H9 (cell line): ENCODE results near the gene SPECC1. TPM values are rescaled to one million over a fixed set of nuclear protein-coding genes. Genes with fewer than 3 reads are reported as not detected.

Source experiments
- DNase-seq: peaks from one replicate; pipeline ENCODE4 v3.0.0-alpha.2; 2017
- H2AFZ ChIP-seq: one replicate; pipeline ENCODE4 v1.6.1; 2013; ENCODE audit warnings: mild to moderate bottlenecking, low read length, control low read depth, moderate library complexity
- H2AK5ac ChIP-seq: 2 replicates; pipeline ENCODE4 v1.6.1; 2013; ENCODE audit warnings: low read length, control low read depth, mixed read lengths; ENCODE audit not compliant: insufficient read length
- H2BK120ac ChIP-seq: one replicate; pipeline ENCODE4 v1.6.1; 2013; ENCODE audit warnings: low read depth, mild to moderate bottlenecking, low read length, control low read depth, inconsistent platforms; ENCODE audit not compliant: poor library complexity, severe bottlenecking
- H2BK12ac ChIP-seq: 2 replicates; pipeline ENCODE4 v1.6.1; 2013; ENCODE audit warnings: low read length, control low read depth, mixed read lengths, low read depth; ENCODE audit not compliant: insufficient read length
- H2BK15ac ChIP-seq: 2 replicates; pipeline ENCODE4 v1.6.1; 2013; ENCODE audit warnings: low read depth, low read length, control low read depth
- H2BK20ac ChIP-seq: one replicate; pipeline ENCODE4 v1.6.1; 2013; ENCODE audit warnings: low read depth, mild to moderate bottlenecking, low read length, control low read depth, inconsistent platforms; ENCODE audit not compliant: poor library complexity, severe bottlenecking
- H2BK5ac ChIP-seq: 2 replicates; pipeline ENCODE4 v1.6.1; 2013; ENCODE audit warnings: low read length, control low read depth, mixed read lengths; ENCODE audit not compliant: insufficient read length
- H3K14ac ChIP-seq: 2 replicates; pipeline ENCODE4 v1.6.1; 2013; ENCODE audit warnings: low read length, control low read depth; ENCODE audit not compliant: insufficient read depth
- H3K18ac ChIP-seq: 2 replicates; pipeline ENCODE4 v1.6.1; 2013; ENCODE audit warnings: low read depth, mild to moderate bottlenecking, mixed read lengths, low read length, control low read depth; ENCODE audit not compliant: insufficient read length
- H3K23ac ChIP-seq: 2 replicates; pipeline ENCODE4 v1.6.1; 2013; ENCODE audit warnings: low read length, control low read depth, mixed read lengths, low read depth; ENCODE audit not compliant: insufficient read length
- H3K23me2 ChIP-seq: 2 replicates; pipeline ENCODE4 v1.6.1; 2013; ENCODE audit warnings: low read depth, mild to moderate bottlenecking, mixed read lengths, low read length, control low read depth; ENCODE audit not compliant: insufficient read length, poor library complexity, severe bottlenecking
- H3K27ac ChIP-seq: 2 replicates; pipeline ENCODE4 v1.5.1; 2013; ENCODE audit warnings: low read length, control low read depth, mixed read lengths, low read depth; ENCODE audit not compliant: insufficient read length
- H3K27me3 ChIP-seq: 2 replicates; pipeline ENCODE4 v1.6.1; 2013; ENCODE audit warnings: low read length, control low read depth, inconsistent platforms; ENCODE audit not compliant: insufficient read depth
- H3K4ac ChIP-seq: 2 replicates; pipeline ENCODE4 v1.6.1; 2013; ENCODE audit warnings: low read depth, mild to moderate bottlenecking, control low read depth, inconsistent platforms, low read length, moderate library complexity
- H3K4me1 ChIP-seq: 2 replicates; pipeline ENCODE4 v1.6.1; 2013; ENCODE audit warnings: low read length, control low read depth, inconsistent platforms; ENCODE audit not compliant: insufficient read depth
- H3K4me2 ChIP-seq: 2 replicates; pipeline ENCODE4 v1.6.1; 2013; ENCODE audit warnings: low read length, control low read depth, mixed read lengths; ENCODE audit not compliant: insufficient read length, insufficient read depth
- H3K56ac ChIP-seq: 2 replicates; pipeline ENCODE4 v1.6.1; 2013; ENCODE audit warnings: low read depth, mild to moderate bottlenecking, mixed read lengths, low read length, control low read depth; ENCODE audit not compliant: insufficient read length
- H3K79me1 ChIP-seq: 2 replicates; pipeline ENCODE4 v1.6.1; 2013; ENCODE audit warnings: low read depth, mild to moderate bottlenecking, moderate library complexity, low read length, control low read depth, inconsistent platforms; ENCODE audit not compliant: insufficient read depth, poor library complexity, severe bottlenecking
- H3K79me2 ChIP-seq: 2 replicates; pipeline ENCODE4 v1.6.1; 2013; ENCODE audit warnings: low read length, control low read depth, inconsistent platforms; ENCODE audit not compliant: insufficient read depth
- H3K9ac ChIP-seq: 2 replicates; pipeline ENCODE4 v1.6.1; 2013; ENCODE audit warnings: low read length, control low read depth, mixed read lengths; ENCODE audit not compliant: insufficient read length; ENCODE audit errors: extremely low read depth
- H3K9me3 ChIP-seq: one replicate; pipeline ENCODE4 v1.6.1; 2013; ENCODE audit warnings: low read depth, low read length, inconsistent platforms; ENCODE audit not compliant: control insufficient read depth
- H3T11ph ChIP-seq: one replicate; pipeline ENCODE4 v1.6.1; 2013; ENCODE audit warnings: mild to moderate bottlenecking, low read length, control low read depth, inconsistent platforms
- H4K20me1 ChIP-seq: one replicate; pipeline ENCODE4 v1.6.1; 2013; ENCODE audit not compliant: control insufficient read depth, insufficient read length, insufficient read depth
- H4K5ac ChIP-seq: 2 replicates; pipeline ENCODE4 v1.6.1; 2013; ENCODE audit warnings: low read depth, mild to moderate bottlenecking, mixed read lengths, low read length, control low read depth; ENCODE audit not compliant: insufficient read length
- H4K8ac ChIP-seq: replicated peaks from 2 replicates; pipeline ENCODE4 v1.6.1; 2013; ENCODE audit warnings: low read length, control low read depth, mixed read lengths, low read depth; ENCODE audit not compliant: insufficient read length
- H4K91ac ChIP-seq: 2 replicates; pipeline ENCODE4 v1.6.1; 2013; ENCODE audit warnings: low read depth, mild to moderate bottlenecking, moderate library complexity, mixed read lengths, low read length, control low read depth; ENCODE audit not compliant: insufficient read length
- H3K27ac Mint-ChIP-seq, 3 experiments: 2 replicates in 2 of 3; 3 replicates in 1 of 3; pipeline ENCODE4 v1.8.0; 2020 to 2021; ENCODE audit warnings: mixed read lengths in 3 of 3, mild to moderate bottlenecking in 1 of 3, moderate library complexity in 1 of 3
- H3K27me3 Mint-ChIP-seq: 2 replicates; pipeline ENCODE4 v1.8.0; 2021; ENCODE audit warnings: low read depth, mild to moderate bottlenecking, moderate library complexity, mixed read lengths
- H3K36me3 Mint-ChIP-seq, 3 experiments: 2 replicates in 2 of 3; 3 replicates in 1 of 3; pipeline ENCODE4 v1.8.0; 2020 to 2021; ENCODE audit warnings: low read depth in 3 of 3, mixed read lengths in 3 of 3; ENCODE audit not compliant: insufficient read depth in 1 of 3
- H3K4me1 Mint-ChIP-seq, 2 experiments: 2 replicates each; pipeline ENCODE4 v1.8.0; 2020; ENCODE audit warnings: mixed read lengths in 2 of 2
- H3K4me3 Mint-ChIP-seq, 2 experiments: 2 replicates in 1 of 2; 3 replicates in 1 of 2; pipeline ENCODE4 v1.8.0; 2020 to 2021; ENCODE audit warnings: mild to moderate bottlenecking in 2 of 2, mixed read lengths in 2 of 2, moderate library complexity in 1 of 2
- H3K9me3 Mint-ChIP-seq, 2 experiments: 2 replicates in 1 of 2; 3 replicates in 1 of 2; pipeline ENCODE4 v1.8.0; 2020; ENCODE audit warnings: mild to moderate bottlenecking in 2 of 2, mixed read lengths in 2 of 2, moderate library complexity in 1 of 2
- WGBS: extraction: QIAGEN DNeasy Blood & Tissue Kit; methylation state at CpG from one replicate; pipeline ENCODE4 v1.1.7; 2013; ENCODE audit warnings: missing lambda C conversion rate, low lambda C conversion rate, mixed read lengths; ENCODE audit not compliant: insufficient read length; ENCODE audit errors: extremely low coverage; 5-methylcytosine and 5-hydroxymethylcytosine counted together
- total RNA-seq: library from RNA; stranded (reverse); gene quantifications from 2 replicates; pipeline ENCODE4 v1.2.1, GENCODE V29; 2021
- TF ChIP-seq, protein P1 (sequence below): fragments of 200-600 bp; sonication (generic); conservative IDR thresholded peaks from 3 replicates; pipeline ENCODE4 v1.8.0; 2021; ENCODE audit warnings: antibody characterized with exemption, mild to moderate bottlenecking

SPECC1 gene
- total RNA-seq, 1 experiment from 2014 or later, result 65.7 TPM

DNA sequence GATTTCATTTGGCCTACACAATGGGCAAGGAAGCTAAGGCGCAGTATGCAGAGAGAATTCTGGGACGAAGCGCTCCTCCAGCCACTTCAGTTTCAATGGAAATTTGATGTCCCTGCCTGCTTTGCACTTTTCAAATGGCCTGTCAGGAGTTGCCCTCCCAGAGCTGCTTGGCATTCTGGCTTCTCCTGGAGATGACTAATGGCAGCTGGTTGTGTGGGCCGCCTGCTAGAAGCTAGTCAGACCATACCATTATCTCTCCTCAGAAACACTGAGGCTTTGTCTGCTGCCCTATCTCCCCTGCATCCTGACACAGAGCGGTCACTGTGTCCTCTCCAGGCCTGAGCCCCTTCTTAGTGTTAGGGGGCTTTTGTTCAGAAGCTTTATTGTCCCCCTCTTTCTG is 180.1 kb downstream of the SPECC1 start:
- H3K4me3 Mint-ChIP-seq, result peak overlapping the region in 1 of 2 experiments; percentile 59; a peak in 1 of 5 replicates
- Histone ChIP-seq H3K4me2 (peak overlapping the region; percentile 63), H3K56ac (no peak overlapping the region), H3K9me3 (no peaks in the 10 kb centered on the region), H3K79me1 (peaks cover 5% of the 10 kb centered on the region), H2BK120ac (no peak overlapping the region), H3K23ac (no peak overlapping the region), H4K8ac (no peak overlapping the region), H3K27ac (peak overlapping the region; percentile 24), H3K79me2 (peaks cover 21% of the 10 kb centered on the region; the same call in 1 of the 2 replicates), H4K5ac (no peak overlapping the region), H2BK20ac (no peak overlapping the region), H3K9ac (no peak overlapping the region), H3K14ac (no peak overlapping the region), H3K18ac (peak overlapping the region; percentile 18), H3K4me1 (peaks cover 21% of the 10 kb centered on the region), H3K27me3 (no peaks in the 10 kb centered on the region), H2AK5ac (no peak overlapping the region), H3T11ph (no peak overlapping the region), H2BK15ac (no peak overlapping the region), H4K20me1 (no peaks in the 10 kb centered on the region), H2AFZ (no peak overlapping the region), H2BK12ac (no peak overlapping the region), H3K4ac (no peak overlapping the region), H4K91ac (no peak overlapping the region), H2BK5ac (no peak overlapping the region), H3K23me2 (no peaks in the 10 kb centered on the region)
- peaks cover 57 to 63% of the 10 kb centered on the region in 2 experiments for H3K4me1 Mint-ChIP-seq
- no peaks in the 10 kb centered on the region for H3K27me3 Mint-ChIP-seq
- DNase-seq, result peak; percentile 73
- WGBS, result no CpG with 5 or more reads among the region's 5 CpGs
- H3K36me3 Mint-ChIP-seq, result peaks cover 12 to 21% (median 17%) of the 10 kb centered on the region in 3 experiments
- TF ChIP-seq, protein P1, sequence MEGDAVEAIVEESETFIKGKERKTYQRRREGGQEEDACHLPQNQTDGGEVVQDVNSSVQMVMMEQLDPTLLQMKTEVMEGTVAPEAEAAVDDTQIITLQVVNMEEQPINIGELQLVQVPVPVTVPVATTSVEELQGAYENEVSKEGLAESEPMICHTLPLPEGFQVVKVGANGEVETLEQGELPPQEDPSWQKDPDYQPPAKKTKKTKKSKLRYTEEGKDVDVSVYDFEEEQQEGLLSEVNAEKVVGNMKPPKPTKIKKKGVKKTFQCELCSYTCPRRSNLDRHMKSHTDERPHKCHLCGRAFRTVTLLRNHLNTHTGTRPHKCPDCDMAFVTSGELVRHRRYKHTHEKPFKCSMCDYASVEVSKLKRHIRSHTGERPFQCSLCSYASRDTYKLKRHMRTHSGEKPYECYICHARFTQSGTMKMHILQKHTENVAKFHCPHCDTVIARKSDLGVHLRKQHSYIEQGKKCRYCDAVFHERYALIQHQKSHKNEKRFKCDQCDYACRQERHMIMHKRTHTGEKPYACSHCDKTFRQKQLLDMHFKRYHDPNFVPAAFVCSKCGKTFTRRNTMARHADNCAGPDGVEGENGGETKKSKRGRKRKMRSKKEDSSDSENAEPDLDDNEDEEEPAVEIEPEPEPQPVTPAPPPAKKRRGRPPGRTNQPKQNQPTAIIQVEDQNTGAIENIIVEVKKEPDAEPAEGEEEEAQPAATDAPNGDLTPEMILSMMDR, result no peak
- peaks cover 5 to 16% of the 10 kb centered on the region in 2 experiments; a peak in 3 of 5 replicates for H3K9me3 Mint-ChIP-seq
- H3K27ac Mint-ChIP-seq, result peak overlapping the region; percentile 96 to 98 (median 98)
